Measurements from ENCODE around the gene PIK3CA. TPM values are rescaled to one million over a fixed set of nuclear protein-coding genes. Genes with fewer than 3 reads are reported as not detected.
"Not testable (repeated sequence)": the region's sequence is repeated elsewhere in the genome, so short reads cannot be mapped to it uniquely, and the experiment has no call there.

The PIK3CA gene
- polyA plus RNA-seq, 4 donors, result 2.2 to 18.2 (median 4.6) TPM

DNA sequence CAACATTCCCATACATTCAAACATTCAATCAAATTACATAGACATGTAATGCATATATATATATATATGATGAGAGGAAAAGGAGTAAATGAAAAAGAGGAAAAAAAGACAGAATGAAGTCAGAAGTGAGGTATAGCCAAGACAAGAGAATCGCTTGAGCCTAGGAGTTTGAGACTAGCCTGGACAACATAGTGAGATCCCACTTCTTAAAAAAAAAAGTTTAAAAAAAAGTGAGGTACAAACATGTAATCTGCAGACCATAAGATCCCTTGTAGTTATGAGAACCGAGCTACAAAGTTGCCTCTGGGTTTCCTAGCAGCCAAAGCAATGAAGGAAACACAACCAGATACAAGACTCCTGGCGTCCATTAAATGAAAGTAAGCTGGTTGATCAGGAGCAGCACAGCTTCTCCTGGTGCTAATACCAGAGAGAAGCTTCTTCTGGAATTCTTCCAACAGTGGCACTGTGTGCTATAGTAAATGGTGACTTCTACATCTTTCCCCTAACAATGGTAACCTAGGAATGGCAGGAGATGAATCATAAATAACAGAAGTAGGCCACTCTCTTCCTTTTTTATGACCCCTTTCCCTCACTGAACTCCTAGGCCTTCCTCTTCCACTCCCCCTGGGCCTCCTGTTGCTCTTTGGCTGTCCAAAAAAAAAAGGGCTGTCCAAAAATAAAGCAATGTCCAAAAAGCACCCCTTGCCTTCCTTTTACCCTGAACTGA is 99.3 kb downstream of the PIK3CA start:
- Histone ChIP-seq H3K27me3 (ENCODE audit: control insufficient read depth in 3 of 3, insufficient read depth in 3 of 3, low read length in 3 of 3) (no peaks in the 10 kb centered on the region), H3K27ac (ENCODE audit: low read depth in 1 of 3, low read length in 2 of 3) (no peak overlapping the region), H3K4me1 (ENCODE audit: control insufficient read depth in 3 of 3, insufficient read depth in 2 of 3, low read depth in 1 of 3, low read length in 2 of 3) (peaks cover 0 to 7% (median 0%) of the 10 kb centered on the region in 3 donors), H3K4me3 (ENCODE audit: low read depth in 1 of 3, low read length in 3 of 3) (no peak overlapping the region), H3K36me3 (ENCODE audit: control insufficient read depth in 3 of 3, insufficient read depth in 2 of 3, low read depth in 1 of 3, low read length in 3 of 3) (peaks cover 0 to 7% (median 0%) of the 10 kb centered on the region in 3 donors), H3K9me3 (ENCODE audit: control insufficient read depth in 2 of 2, insufficient read depth in 1 of 2, low read depth in 1 of 2, low read length in 1 of 2) (no peaks in the 10 kb centered on the region)
- no peak for DNase-seq
- no peak for FAIRE-seq
- WGBS, 3 donors, result 90 to 96% (median 95%) methylated on average over 3 of the region's 3 CpGs

- peak in 1 of 2 donors; percentile 8 for DNase-seq
Measured at GRCh38 chr3:179250803-179251476, 102.8 kb downstream of the PIK3CA start, which contains the start of gene KCNMB3. KCNMB3 (minus strand) TSS chr3:179251114; CDS start chr3:179250990, 124 bp downstream.

DNA sequence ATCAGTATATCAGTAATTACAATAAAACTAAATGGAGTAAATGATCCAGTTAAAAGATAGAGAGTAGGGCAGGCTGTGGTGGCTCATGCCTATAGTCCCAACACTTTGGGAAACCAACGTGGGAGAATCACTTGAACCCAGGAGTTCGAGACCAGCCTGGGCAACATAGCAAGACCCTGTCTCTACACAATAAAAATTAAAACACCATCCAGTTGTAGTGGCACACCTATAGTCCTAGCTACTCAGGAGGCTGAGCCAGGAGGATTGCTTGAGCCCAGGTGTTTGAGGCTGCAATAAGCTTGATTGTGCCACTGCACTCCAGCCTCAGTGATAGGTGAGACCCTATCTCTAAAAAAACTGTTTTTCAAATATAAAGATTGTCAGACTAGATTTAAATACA is 108.7 kb downstream of the PIK3CA start:
- DNase-seq, result no peak
- WGBS, 3 donors, result 76 to 92% (median 89%) methylated on average over 2 of the region's 2 CpGs

More at GRCh38 chr3:179250803-179251476, 102.8 kb downstream of the PIK3CA start, which contains the start of gene KCNMB3:
- Histone ChIP-seq H3K27me3 (ENCODE audit: control insufficient read depth in 3 of 3, insufficient read depth in 3 of 3, low read length in 3 of 3) (no peaks in the 10 kb centered on the region), H3K4me1 (ENCODE audit: control insufficient read depth in 3 of 3, insufficient read depth in 2 of 3, low read depth in 1 of 3, low read length in 2 of 3) (peaks cover 0 to 7% (median 0%) of the 10 kb centered on the region in 3 donors), H3K4me3 (ENCODE audit: low read depth in 1 of 3, low read length in 3 of 3) (no peak within 1 kb of the TSS), H3K9me3 (ENCODE audit: control insufficient read depth in 2 of 2, insufficient read depth in 1 of 2, low read depth in 1 of 2, low read length in 1 of 2) (peaks cover 0 to under 1% of the 10 kb centered on the region in 2 donors), H3K27ac (ENCODE audit: low read depth in 1 of 3, low read length in 2 of 3) (no peak within 1 kb of the TSS), H3K36me3 (ENCODE audit: control insufficient read depth in 3 of 3, insufficient read depth in 2 of 3, low read depth in 1 of 3, low read length in 3 of 3) (peaks cover 0 to 7% (median 0%) of the 10 kb centered on the region in 3 donors)
- WGBS, 3 donors, result 54 to 73% (median 61%) methylated on average over 6 of the region's 6 CpGs
- FAIRE-seq, result no peak

GRCh38 chr3:179257742-179258141 is 109.6 kb downstream of the PIK3CA start:
- H3K36me3 ChIP-seq (ENCODE audit: control insufficient read depth in 3 of 3, insufficient read depth in 2 of 3, low read depth in 1 of 3, low read length in 3 of 3); H3K4me3 ChIP-seq (ENCODE audit: low read depth in 1 of 3, low read length in 3 of 3); H3K27me3 ChIP-seq (ENCODE audit: control insufficient read depth in 3 of 3, insufficient read depth in 3 of 3, low read length in 3 of 3); FAIRE-seq; H3K4me1 ChIP-seq (ENCODE audit: control insufficient read depth in 3 of 3, insufficient read depth in 2 of 3, low read depth in 1 of 3, low read length in 2 of 3); H3K27ac ChIP-seq (ENCODE audit: low read depth in 1 of 3, low read length in 2 of 3); DNase-seq: not testable (repeated sequence)
- WGBS, 3 donors, result 92 to 96% (median 93%) methylated on average over 11 of the region's 11 CpGs
- peaks cover 0 to 33% of the 10 kb centered on the region in 2 donors for H3K9me3 ChIP-seq (ENCODE audit: control insufficient read depth in 2 of 2, insufficient read depth in 1 of 2, low read depth in 1 of 2, low read length in 1 of 2)

More for the DNA sequence above, 108.7 kb downstream of the PIK3CA start:
- Histone ChIP-seq H3K4me3 (ENCODE audit: low read depth in 1 of 3, low read length in 3 of 3) (no peak overlapping the region), H3K27me3 (ENCODE audit: control insufficient read depth in 3 of 3, insufficient read depth in 3 of 3, low read length in 3 of 3) (no peaks in the 10 kb centered on the region), H3K27ac (ENCODE audit: low read depth in 1 of 3, low read length in 2 of 3) (no peak overlapping the region), H3K4me1 (ENCODE audit: control insufficient read depth in 3 of 3, insufficient read depth in 2 of 3, low read depth in 1 of 3, low read length in 2 of 3) (no peaks in the 10 kb centered on the region), H3K36me3 (ENCODE audit: control insufficient read depth in 3 of 3, insufficient read depth in 2 of 3, low read depth in 1 of 3, low read length in 3 of 3) (no peaks in the 10 kb centered on the region), H3K9me3 (ENCODE audit: control insufficient read depth in 2 of 2, insufficient read depth in 1 of 2, low read depth in 1 of 2, low read length in 1 of 2) (peaks cover 0 to 33% of the 10 kb centered on the region in 2 donors)
- no peak for FAIRE-seq

- no peak overlapping the region for H3K4me3 ChIP-seq (ENCODE audit: low read depth in 1 of 3, low read length in 3 of 3)
- H3K9me3 ChIP-seq (ENCODE audit: control insufficient read depth in 2 of 2, insufficient read depth in 1 of 2, low read depth in 1 of 2, low read length in 1 of 2), result peaks cover 0 to 36% of the 10 kb centered on the region in 2 donors
- WGBS, 3 donors, result 77 to 90% (median 85%) methylated on average over 5 of the region's 5 CpGs
- no peak overlapping the region for H3K27ac ChIP-seq (ENCODE audit: low read depth in 1 of 3, low read length in 2 of 3)
- H3K4me1 ChIP-seq (ENCODE audit: control insufficient read depth in 3 of 3, insufficient read depth in 2 of 3, low read depth in 1 of 3, low read length in 2 of 3), result no peaks in the 10 kb centered on the region
- FAIRE-seq (no peak), DNase-seq (no peak)
- H3K27me3 ChIP-seq (ENCODE audit: control insufficient read depth in 3 of 3, insufficient read depth in 3 of 3, low read length in 3 of 3), result no peaks in the 10 kb centered on the region
- no peaks in the 10 kb centered on the region for H3K36me3 ChIP-seq (ENCODE audit: control insufficient read depth in 3 of 3, insufficient read depth in 2 of 3, low read depth in 1 of 3, low read length in 3 of 3)
Measured at GRCh38 chr3:179258820-179259219, 110.7 kb downstream of the PIK3CA start.

DNA sequence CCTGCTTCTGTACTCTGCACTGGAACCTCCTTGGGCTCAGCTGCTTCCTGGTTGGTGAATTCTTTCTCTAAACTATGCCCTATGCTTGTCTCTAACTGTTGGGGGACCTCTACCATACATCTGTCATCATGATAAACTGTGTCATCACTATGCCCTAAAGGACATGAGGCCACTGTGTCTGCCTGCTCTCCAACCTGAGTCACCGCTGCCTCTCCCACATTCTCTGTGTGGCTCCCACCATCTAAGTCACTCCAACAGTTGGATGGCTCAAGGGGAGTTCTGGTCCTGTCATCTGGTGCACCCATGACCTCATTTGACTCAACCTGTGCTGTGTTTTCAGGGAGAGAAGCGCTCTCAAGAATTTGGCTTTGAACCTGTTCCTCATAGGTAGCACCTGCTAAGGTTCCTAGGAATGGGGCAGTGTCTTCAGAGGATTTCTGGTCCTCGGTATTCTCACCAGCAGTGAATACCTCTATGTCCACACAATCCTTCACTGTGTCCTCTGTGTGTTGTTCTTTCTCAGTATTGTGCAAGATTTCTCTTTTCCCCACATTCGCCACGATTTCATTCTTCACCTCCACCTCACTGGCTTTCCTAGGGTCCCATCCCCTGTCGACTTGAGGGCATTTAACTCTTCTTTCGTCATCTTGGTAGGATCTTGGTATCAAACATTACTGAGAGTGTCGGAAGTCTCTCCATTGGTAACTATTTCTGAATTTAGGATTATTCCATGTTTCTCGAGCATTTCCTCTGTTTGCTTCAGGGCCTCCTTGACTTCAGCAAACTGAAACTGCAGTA is 112.0 kb downstream of the PIK3CA start:
- Histone ChIP-seq H3K4me3 (ENCODE audit: low read depth in 1 of 3, low read length in 3 of 3) (peak overlapping the region in 1 of 3 donors; percentile 67), H3K9me3 (ENCODE audit: control insufficient read depth in 2 of 2, insufficient read depth in 1 of 2, low read depth in 1 of 2, low read length in 1 of 2) (peaks cover 0 to 36% of the 10 kb centered on the region in 2 donors)
- H3K27me3 ChIP-seq (ENCODE audit: control insufficient read depth in 3 of 3, insufficient read depth in 3 of 3, low read length in 3 of 3); H3K36me3 ChIP-seq (ENCODE audit: control insufficient read depth in 3 of 3, insufficient read depth in 2 of 3, low read depth in 1 of 3, low read length in 3 of 3); H3K27ac ChIP-seq (ENCODE audit: low read depth in 1 of 3, low read length in 2 of 3); DNase-seq; H3K4me1 ChIP-seq (ENCODE audit: control insufficient read depth in 3 of 3, insufficient read depth in 2 of 3, low read depth in 1 of 3, low read length in 2 of 3); FAIRE-seq: not testable (repeated sequence)
- 96 to 98% (median 96%) methylated on average over 9 of the region's 9 CpGs for WGBS, 3 donors

DNA sequence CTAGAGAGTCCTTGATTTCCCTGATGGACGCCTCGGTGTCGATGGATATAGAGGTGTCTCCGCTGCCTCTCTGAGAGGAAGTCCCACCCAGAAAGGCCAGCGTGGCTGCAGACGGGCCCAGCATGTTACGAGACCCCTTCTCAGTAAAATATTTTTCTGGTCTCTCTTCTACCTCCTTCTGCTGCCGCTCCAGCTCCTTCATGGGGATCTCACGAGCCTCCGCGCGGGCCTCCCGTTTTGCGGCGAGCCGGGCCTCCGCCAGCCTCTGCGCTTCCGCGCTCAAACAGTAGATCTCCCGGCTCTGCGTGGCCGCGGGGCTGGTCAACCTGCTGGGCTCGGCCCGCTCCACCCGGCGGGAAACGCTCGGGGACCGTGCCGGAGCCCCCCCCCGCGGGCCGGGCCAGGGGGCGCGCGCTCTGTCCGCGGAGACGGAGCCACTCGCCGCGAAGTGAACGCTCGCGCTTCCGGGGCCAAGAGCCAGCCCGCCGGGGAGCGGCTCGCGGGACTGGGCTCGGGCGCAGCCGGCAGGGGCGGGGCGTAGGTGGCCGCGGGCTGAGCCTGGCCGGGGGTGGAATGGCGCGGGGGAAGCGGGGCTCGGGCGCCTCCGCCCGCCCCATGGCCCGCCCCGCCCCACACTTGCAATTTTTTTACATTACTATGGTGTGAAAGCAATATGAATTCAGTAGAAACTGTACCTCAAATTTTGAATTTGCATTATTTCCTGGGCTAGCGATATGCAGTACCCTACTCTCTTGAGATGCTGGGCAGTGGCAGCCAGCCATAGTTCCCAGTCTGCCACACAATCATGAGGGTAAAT is 113.0 kb downstream of the PIK3CA start:
- Histone ChIP-seq H3K36me3 (ENCODE audit: control insufficient read depth in 3 of 3, insufficient read depth in 2 of 3, low read depth in 1 of 3, low read length in 3 of 3) (no peaks in the 10 kb centered on the region), H3K27ac (ENCODE audit: low read depth in 1 of 3, low read length in 2 of 3) (peak overlapping the region in 2 of 3 donors; percentile 55 to 70), H3K4me1 (ENCODE audit: control insufficient read depth in 3 of 3, insufficient read depth in 2 of 3, low read depth in 1 of 3, low read length in 2 of 3) (no peaks in the 10 kb centered on the region), H3K27me3 (ENCODE audit: control insufficient read depth in 3 of 3, insufficient read depth in 3 of 3, low read length in 3 of 3) (no peaks in the 10 kb centered on the region), H3K4me3 (ENCODE audit: low read depth in 1 of 3, low read length in 3 of 3) (peak overlapping the region; percentile 44 to 78 (median 67)), H3K9me3 (ENCODE audit: control insufficient read depth in 2 of 2, insufficient read depth in 1 of 2, low read depth in 1 of 2, low read length in 1 of 2) (peaks cover 0 to 33% of the 10 kb centered on the region in 2 donors)
- 10 to 11% (median 10%) methylated on average over 66 to 71 of the region's 71 CpGs for WGBS, 3 donors
- DNase-seq (peak; percentile 66 to 87), FAIRE-seq (no peak)
